Sigmoid colon (tissue), 4 donors: ENCODE measurements around the gene ELF4.

Experiments used
- CTCF ChIP-seq, 4 experiments: fragments of 450-650 bp in 3 of 4; fragments of 200-600 bp in 1 of 4; IDR thresholded peaks; one replicate each; pipeline ENCODE4 v1.5.1; 2016 to 2019; ENCODE audit warnings: antibody characterized with exemption in 4 of 4, mild to moderate bottlenecking in 3 of 4, moderate library complexity in 2 of 4
- EP300 ChIP-seq, 4 donors: sonication (generic); formaldehyde crosslinking; IDR thresholded peaks; one replicate each; pipeline ENCODE4 v1.6.1; 2017; ENCODE audit warnings: antibody characterized with exemption in 4 of 4

- no peak for TF ChIP-seq CTCF (IDR thresholded peaks at IDR 0.05)
- no peak for TF ChIP-seq EP300 (IDR thresholded peaks at IDR 0.05)
Observed at GRCh38 chrX:130119312-130119898, 9.1 kb upstream of the ELF4 start.
